ENCODE measurements around the gene SERPINB6. TPM values are rescaled to one million over a fixed set of nuclear protein-coding genes. Genes with fewer than 3 reads are reported as not detected.

SERPINB6 gene
- total RNA-seq, 1 donor from 2014 or later: 93.8 TPM

DNA sequence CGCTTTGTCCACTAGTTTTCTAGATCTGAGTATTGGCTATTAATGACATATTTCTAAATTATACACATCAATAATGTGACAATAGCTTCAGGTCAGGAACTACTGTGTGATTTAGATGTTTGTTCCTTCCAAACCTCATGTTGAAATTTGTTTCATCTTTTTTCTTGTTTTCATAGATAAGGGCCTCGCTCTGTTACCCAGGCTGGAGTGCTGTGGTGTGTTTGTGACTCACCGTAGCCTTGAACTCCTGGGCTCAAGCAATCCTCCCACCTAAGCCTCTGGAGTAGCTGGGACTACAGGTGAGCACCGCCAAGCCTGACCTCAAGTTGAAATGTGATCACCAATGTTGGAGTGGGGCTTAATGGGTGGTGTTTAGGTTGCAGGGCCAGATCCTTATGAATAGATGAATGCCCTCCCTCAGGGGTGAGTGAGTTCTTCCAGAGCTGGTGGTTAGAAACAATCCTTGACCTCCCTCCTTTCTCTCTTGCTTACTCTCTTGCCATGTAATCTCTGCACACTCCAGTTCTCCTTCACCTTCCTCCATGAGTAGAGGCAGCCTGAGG is 22.5 kb upstream of the SERPINB6 start:
- H3K4me1 ChIP-seq: peaks cover 5% of the 10 kb centered on the region
- intact Hi-C loops (cut with DNase I): loop anchor here (5.0 kb wide), 1 partner anchor 152 kb away; the partner anchor contains the start of gene SERPINB1
- no peak overlapping the region for H3K27ac ChIP-seq
- no peak overlapping the region for H3K4me3 ChIP-seq
- DNase-seq (ENCODE audit: extremely low spot score in 2 of 2): no peak
- no peaks in the 10 kb centered on the region for H3K9me3 ChIP-seq
- H3K36me3 ChIP-seq: no peaks in the 10 kb centered on the region
- TF ChIP-seq POLR2AphosphoS5 (IDR thresholded peaks at IDR 0.05; ENCODE audit: insufficient read depth in 1 of 2, low read depth in 1 of 2) (no peak), POLR2A (IDR thresholded peaks at IDR 0.05) (no peak)
- TF ChIP-seq, protein P1, sequence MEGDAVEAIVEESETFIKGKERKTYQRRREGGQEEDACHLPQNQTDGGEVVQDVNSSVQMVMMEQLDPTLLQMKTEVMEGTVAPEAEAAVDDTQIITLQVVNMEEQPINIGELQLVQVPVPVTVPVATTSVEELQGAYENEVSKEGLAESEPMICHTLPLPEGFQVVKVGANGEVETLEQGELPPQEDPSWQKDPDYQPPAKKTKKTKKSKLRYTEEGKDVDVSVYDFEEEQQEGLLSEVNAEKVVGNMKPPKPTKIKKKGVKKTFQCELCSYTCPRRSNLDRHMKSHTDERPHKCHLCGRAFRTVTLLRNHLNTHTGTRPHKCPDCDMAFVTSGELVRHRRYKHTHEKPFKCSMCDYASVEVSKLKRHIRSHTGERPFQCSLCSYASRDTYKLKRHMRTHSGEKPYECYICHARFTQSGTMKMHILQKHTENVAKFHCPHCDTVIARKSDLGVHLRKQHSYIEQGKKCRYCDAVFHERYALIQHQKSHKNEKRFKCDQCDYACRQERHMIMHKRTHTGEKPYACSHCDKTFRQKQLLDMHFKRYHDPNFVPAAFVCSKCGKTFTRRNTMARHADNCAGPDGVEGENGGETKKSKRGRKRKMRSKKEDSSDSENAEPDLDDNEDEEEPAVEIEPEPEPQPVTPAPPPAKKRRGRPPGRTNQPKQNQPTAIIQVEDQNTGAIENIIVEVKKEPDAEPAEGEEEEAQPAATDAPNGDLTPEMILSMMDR (IDR thresholded peaks at IDR 0.05): no peak
- no peaks in the 10 kb centered on the region for H3K27me3 ChIP-seq

DNA sequence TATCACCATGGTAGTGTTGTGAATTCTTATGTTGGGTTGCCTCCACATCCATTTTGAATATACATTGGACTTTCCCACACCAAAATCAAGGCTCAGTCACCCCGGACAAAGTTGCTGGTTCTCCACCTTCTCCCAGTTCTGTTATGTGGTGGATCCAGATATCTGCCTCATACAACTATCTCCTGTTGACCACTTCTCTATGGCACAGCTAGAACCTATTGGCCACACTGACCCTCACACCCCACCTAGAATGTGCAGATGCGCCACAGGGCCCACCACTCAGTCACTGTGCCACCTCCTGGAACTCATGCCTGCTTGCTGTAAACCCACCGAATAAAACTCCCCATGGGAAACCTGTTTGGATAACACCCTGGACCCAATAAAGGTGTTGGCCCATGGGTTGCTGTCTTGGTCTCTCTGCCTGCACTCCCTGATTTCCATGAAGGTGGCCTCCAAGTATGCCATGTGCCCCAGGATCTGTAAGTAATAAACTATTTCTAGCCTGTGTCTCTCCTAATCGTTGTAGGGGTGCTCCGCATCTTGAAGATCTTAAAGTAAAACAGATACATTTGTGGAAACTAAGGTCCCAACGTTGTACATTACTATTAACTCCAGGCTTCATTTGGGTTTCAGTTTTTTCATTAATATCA is 21.1 kb upstream of the SERPINB6 start:
- intact Hi-C loops (cut with DNase I): loop anchor here (5.0 kb wide), 1 partner anchor 150 kb away; the partner anchor contains the start of gene SERPINB1
- Histone ChIP-seq H3K36me3 (no peaks in the 10 kb centered on the region), H3K27ac (no peak overlapping the region), H3K9me3 (no peaks in the 10 kb centered on the region), H3K4me3 (no peak overlapping the region), H3K27me3 (no peaks in the 10 kb centered on the region), H3K4me1 (peaks cover 10% of the 10 kb centered on the region)
- no peak for DNase-seq (ENCODE audit: extremely low spot score in 2 of 2)
- TF ChIP-seq POLR2AphosphoS5 (IDR thresholded peaks at IDR 0.05; ENCODE audit: insufficient read depth in 1 of 2, low read depth in 1 of 2) (no peak), POLR2A (IDR thresholded peaks at IDR 0.05) (no peak)
- TF ChIP-seq, protein P1 (IDR thresholded peaks at IDR 0.05): no peak

DNA sequence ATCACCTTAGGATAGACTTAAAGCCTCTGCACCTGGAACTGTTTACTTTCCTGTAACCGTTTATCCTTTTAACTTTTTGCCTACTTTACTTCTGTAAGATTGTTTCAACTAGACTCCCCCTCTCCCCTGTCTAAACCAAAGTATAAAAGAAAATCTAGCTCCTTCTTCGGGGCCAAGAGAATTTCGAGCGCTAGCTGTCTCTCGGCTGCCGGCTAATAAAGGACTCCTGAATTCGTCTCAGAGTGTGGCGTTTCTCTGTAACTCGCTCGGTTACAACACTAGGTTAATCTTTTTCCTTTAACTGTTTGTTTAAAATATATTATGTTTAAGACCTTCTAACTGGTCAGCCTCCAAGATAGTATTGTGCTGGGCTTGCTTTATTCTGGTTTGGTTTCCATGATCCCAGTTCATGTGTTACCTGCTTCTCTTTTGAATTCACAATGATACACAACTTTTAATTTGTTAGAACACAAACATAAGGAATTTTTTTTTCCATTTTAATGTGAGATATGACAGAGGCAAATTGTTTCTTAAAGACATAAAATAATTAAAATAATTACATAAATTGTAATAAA is 19.7 kb upstream of the SERPINB6 start:
- no peak for TF ChIP-seq POLR2AphosphoS5 (IDR thresholded peaks at IDR 0.05; ENCODE audit: insufficient read depth in 1 of 2, low read depth in 1 of 2)
- no peak for TF ChIP-seq POLR2A (IDR thresholded peaks at IDR 0.05)
- TF ChIP-seq, protein P1 (IDR thresholded peaks at IDR 0.05): no peak
- H3K4me1 ChIP-seq: peaks cover 15% of the 10 kb centered on the region
- H3K4me3 ChIP-seq: peak overlapping the region; percentile 72 to 88

DNA sequence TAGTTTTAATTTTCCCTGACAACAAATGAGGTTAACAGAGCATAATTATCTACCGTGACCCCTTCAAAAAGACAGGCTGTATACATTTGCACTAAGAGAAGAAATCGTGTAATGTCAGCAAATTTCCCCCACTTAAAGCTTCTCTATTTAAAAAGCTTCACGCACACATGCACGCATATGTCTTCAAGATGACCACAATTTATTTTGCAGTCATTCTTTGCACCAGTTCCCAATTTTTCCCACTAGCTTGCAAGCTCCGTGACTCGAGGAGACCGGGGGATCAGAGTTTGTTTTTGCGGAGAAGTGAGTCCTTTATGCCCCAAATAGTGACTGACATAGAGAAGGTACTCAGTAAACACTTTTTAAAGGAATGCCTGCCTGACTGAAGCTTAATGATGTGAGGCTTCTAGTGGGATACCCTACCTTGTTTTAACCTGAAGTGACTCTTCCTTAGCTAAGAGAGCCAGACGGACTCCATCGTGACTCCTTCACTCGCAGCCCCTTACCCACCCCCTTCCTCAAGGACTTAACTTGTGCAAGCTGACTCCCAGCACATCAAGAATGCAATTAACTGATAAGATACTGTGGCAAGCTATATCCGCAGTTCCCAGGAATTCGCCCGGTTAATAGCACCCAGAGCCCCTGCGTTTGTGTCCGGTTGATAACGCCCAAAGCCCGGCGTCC is 19.0 kb upstream of the SERPINB6 start:
- DNase-seq (ENCODE audit: extremely low spot score in 2 of 2): no peak
- H3K27ac ChIP-seq: peak overlapping the region; percentile 96
- H3K4me1 ChIP-seq: peaks cover 15% of the 10 kb centered on the region
- TF ChIP-seq, protein P1 (IDR thresholded peaks at IDR 0.05): no peak
- TF ChIP-seq POLR2AphosphoS5 (IDR thresholded peaks at IDR 0.05; ENCODE audit: insufficient read depth in 1 of 2, low read depth in 1 of 2): no peak
- TF ChIP-seq POLR2A (IDR thresholded peaks at IDR 0.05): no peak
- H3K36me3 ChIP-seq: no peaks in the 10 kb centered on the region
- H3K9me3 ChIP-seq: no peaks in the 10 kb centered on the region
- no peaks in the 10 kb centered on the region for H3K27me3 ChIP-seq
- intact Hi-C loops (cut with DNase I): loop anchor here (5.0 kb wide), 1 partner anchor 148 kb away; the partner anchor contains the start of gene SERPINB1
- peak overlapping the region; percentile 72 to 88 for H3K4me3 ChIP-seq

More for the DNA sequence above, 19.7 kb upstream of the SERPINB6 start:
- Histone ChIP-seq H3K27me3 (no peaks in the 10 kb centered on the region), H3K9me3 (no peaks in the 10 kb centered on the region), H3K27ac (peak overlapping the region; percentile 96), H3K36me3 (no peaks in the 10 kb centered on the region)
- intact Hi-C loops (cut with DNase I): loop anchor here (5.0 kb wide), 1 partner anchor 149 kb away; the partner anchor contains the start of gene SERPINB1
- DNase-seq (ENCODE audit: extremely low spot score in 2 of 2): no peak
